HepG2 (cell line): ENCODE data around the gene ANKS6. TPM values are rescaled to one million over a fixed set of nuclear protein-coding genes. Genes with fewer than 3 reads are reported as not detected.

Experiments
- ATAC-seq: fragments of 200-7000 bp; cut with Tn5 transposase; 3 replicates; pipeline ENCODE4 v1.9.1; 2020; ENCODE audit warnings: mild to moderate bottlenecking, moderate library complexity
- BruUV-seq: library from RNA; stranded (reverse); fragments of 400-500 nt; replicated peaks from 2 replicates; lab custom pipeline; 2021; lab: Mats Ljungman, UMichigan
- CTCF ChIA-PET: fragments of 300-600 bp; formaldehyde crosslinking; extraction: SDS; loops from one replicate; lab custom pipeline; 2021; ENCODE audit warnings: low total read pairs, inconsistent platforms, low intra/inter-chr PET ratio; lab: Yijun Ruan, JAX
- POLR2A ChIA-PET: fragments of 350-600 bp; sonication (Branson Sonifier 250); formaldehyde crosslinking; loops from one replicate; lab custom pipeline; 2020; ENCODE audit warnings: antibody characterized with exemption, inconsistent platforms; lab: Yijun Ruan, JAX
- DNase-seq: peaks from one replicate; pipeline ENCODE4 v3.0.0-alpha.2; 2015; ENCODE audit warnings: low spot score
- FAIRE-seq: peaks from 3 replicates; lab custom pipeline; 2011; peaks lifted over from hg19 to GRCh38; lab: Jason Lieb, UNC
- H2AFZ ChIP-seq: one replicate; pipeline ENCODE4 v1.6.1; 2011; ENCODE audit warnings: low read length, inconsistent platforms
- H3K27ac ChIP-seq: fragments of 300-600 bp; 3 replicates; pipeline ENCODE4 v1.8.0; 2011; ENCODE audit warnings: mixed run types, mild to moderate bottlenecking, mixed read lengths, low read length, inconsistent platforms; ENCODE audit not compliant: insufficient read depth; ENCODE audit errors: extremely low read length
- H3K27me3 ChIP-seq, 2 experiments: fragments of 200-600 bp in 1 of 2; 2 replicates in 1 of 2; 3 replicates in 1 of 2; pipeline versions ENCODE4 v1.6.0 to v1.8.0; 2011; ENCODE audit warnings: low read length in 2 of 2, mild to moderate bottlenecking in 2 of 2, moderate library complexity in 2 of 2, inconsistent platforms in 1 of 2; ENCODE audit not compliant: insufficient read depth in 2 of 2, control insufficient read depth in 1 of 2
- H3K36me3 ChIP-seq, 2 experiments: fragments of 200-600 bp in 1 of 2; replicated peaks in 1 of 2; 2 replicates in 1 of 2; 3 replicates in 1 of 2; pipeline versions ENCODE4 v1.5.1 to v1.8.0; 2011; ENCODE audit warnings: low read length in 2 of 2, inconsistent platforms in 1 of 2; ENCODE audit not compliant: insufficient read depth in 2 of 2, control insufficient read depth in 1 of 2
- H3K4me1 ChIP-seq: 2 replicates; pipeline ENCODE4 v1.5.1; 2012; ENCODE audit warnings: low read length, inconsistent platforms; ENCODE audit not compliant: insufficient read depth
- H3K4me2 ChIP-seq: 2 replicates; pipeline ENCODE4 v1.6.0; 2011; ENCODE audit warnings: low read depth, low read length, inconsistent platforms
- H3K4me3 ChIP-seq, 3 experiments: fragments of 200-600 bp in 1 of 3; sonication (generic), shearing (Covaris generic) in 1 of 3; replicated peaks in 1 of 3; 2 replicates each; pipeline ENCODE4 v1.5.1; 2011 to 2016; ENCODE audit warnings: low read length in 3 of 3, inconsistent platforms in 2 of 3, low read depth in 2 of 3, mild to moderate bottlenecking in 2 of 3, control low read depth in 1 of 3, mixed read lengths in 1 of 3; ENCODE audit not compliant: insufficient read depth in 1 of 3
- H3K79me2 ChIP-seq: one replicate; pipeline ENCODE4 v1.6.1; 2011; ENCODE audit warnings: low read length, inconsistent platforms; ENCODE audit not compliant: insufficient read depth
- H3K9ac ChIP-seq: 2 replicates; pipeline ENCODE4 v1.6.0; 2011; ENCODE audit warnings: mild to moderate bottlenecking, low read depth, low read length, inconsistent platforms; ENCODE audit not compliant: insufficient read depth
- H3K9me3 ChIP-seq: 2 replicates; pipeline ENCODE4 v1.5.1; 2012; ENCODE audit warnings: mild to moderate bottlenecking, low read length
- H4K20me1 ChIP-seq: 2 replicates; pipeline ENCODE4 v1.6.0; 2011; ENCODE audit warnings: inconsistent platforms, mild to moderate bottlenecking, low read length, moderate library complexity; ENCODE audit not compliant: insufficient read depth
- CBX2 ChIP-seq, 2 experiments: fragments of 200-600 bp in 1 of 2; sonication (generic); formaldehyde crosslinking in 1 of 2; IDR thresholded peaks; 2 replicates each; pipeline versions ENCODE4 v1.7.0 to v1.8.1; 2018 to 2022; ENCODE audit warnings: low read depth in 2 of 2, low read length in 1 of 2, mild to moderate bottlenecking in 1 of 2, missing genetic modification reagents in 1 of 2
- CHD2 ChIP-seq: IDR thresholded peaks from 2 replicates; pipeline ENCODE4 v1.6.1; 2011; ENCODE audit warnings: low read depth, low read length, improper control_type of control experiment
- GFI1 ChIP-seq: sonication (generic); formaldehyde crosslinking; IDR thresholded peaks from 2 replicates; pipeline ENCODE4 v1.5.0; 2020; ENCODE audit warnings: missing genetic modification reagents, mild to moderate bottlenecking, borderline replicate concordance
- KLF6 ChIP-seq: IDR thresholded peaks from 2 replicates; pipeline ENCODE4 v1.8.0; 2016; ENCODE audit warnings: missing biosample characterization, missing genetic modification reagents
- PHF20 ChIP-seq: sonication (generic); formaldehyde crosslinking; IDR thresholded peaks from 2 replicates; pipeline ENCODE4 v1.5.0; 2020; ENCODE audit warnings: mild to moderate bottlenecking, missing genetic modification reagents
- RAD51 ChIP-seq: fragments of 450-650 bp; IDR thresholded peaks from 2 replicates; pipeline ENCODE4 v1.6.1; 2016; ENCODE audit warnings: borderline replicate concordance
- RBM22 ChIP-seq: fragments of 200-400 bp; formaldehyde crosslinking; optimal IDR thresholded peaks from 2 replicates; pipeline ENCODE3; 2017; ENCODE audit warnings: mild to moderate bottlenecking, low read length, moderate library complexity
- SKI ChIP-seq: fragments of 450-650 bp; IDR thresholded peaks from one replicate; pipeline ENCODE4 v1.6.1; 2018; ENCODE audit warnings: mild to moderate bottlenecking; ENCODE audit not compliant: partially characterized antibody
- ZBTB33 ChIP-seq: sonication (generic); formaldehyde crosslinking; IDR thresholded peaks from 2 replicates; pipeline ENCODE4 v1.4.0; 2020; ENCODE audit warnings: missing genetic modification reagents
- ZNF17 ChIP-seq: sonication (generic); formaldehyde crosslinking; IDR thresholded peaks from 2 replicates; pipeline ENCODE4 v1.5.0; 2020; ENCODE audit warnings: mild to moderate bottlenecking, missing genetic modification reagents
- ZNF616 ChIP-seq: sonication (generic); formaldehyde crosslinking; IDR thresholded peaks from 2 replicates; pipeline ENCODE4 v1.5.0; 2020; ENCODE audit warnings: low read depth, mild to moderate bottlenecking, missing genetic modification reagents
- ZNF777 ChIP-seq: sonication (generic); formaldehyde crosslinking; IDR thresholded peaks from 2 replicates; pipeline ENCODE4 v1.4.0; 2020; ENCODE audit warnings: missing genetic modification reagents
- WGBS: methylation state at CpG from one replicate; pipeline ENCODE4 v1.1.6; 2017; ENCODE audit warnings: low lambda C conversion rate; 5-methylcytosine and 5-hydroxymethylcytosine counted together
- in situ Hi-C: cut with HindIII; loops from 2 replicates; pipeline ENCODE4 v1.10.0; 2017; ENCODE audit warnings: low pct_unique_long_range_greater_than_20kb; ENCODE audit not compliant: extremely low pct_ligation_motif_present
- intact Hi-C: fragments of 100-400 bp; cut with micrococcal nuclease; formaldehyde crosslinking; loops from one replicate; pipeline ENCODE4 v1.10.0; 2022; ENCODE audit not compliant: unreplicated experiment
- polyA plus RNA-seq, 8 experiments: library from polyadenylated mRNA; depleted of rRNA in 3 of 8; stranded (reverse) in 7 of 8; unstranded in 1 of 8; fragments of >200 nt; fragmentation: Illumina TruSeq in 4 of 8; extraction: Trizol in 4 of 8; gene quantifications; 2 replicates each; pipeline versions ENCODE4 v1.2.1 to v1.2.3, GENCODE V29; 2011 to 2016; ENCODE audit warnings: low read depth in 4 of 8, missing spikeins in 1 of 8, mixed read lengths in 1 of 8; ENCODE audit not compliant: insufficient read depth in 1 of 8
- total RNA-seq, 5 experiments: library from RNA; depleted of rRNA; stranded (reverse); fragments of >200 nt; fragmentation: Illumina TruSeq; extraction: Trizol; gene quantifications; 2 replicates each; pipeline ENCODE4 v1.2.3, GENCODE V29; 2016; ENCODE audit warnings: low read depth in 1 of 5
- TF ChIP-seq, protein P1 (sequence below): sonication (generic); formaldehyde crosslinking; conservative IDR thresholded peaks from 2 replicates; pipeline ENCODE4 v1.4.0; 2020; ENCODE audit warnings: missing genetic modification reagents
- TF ChIP-seq, protein P2 (sequence below): sonication (generic); formaldehyde crosslinking; conservative IDR thresholded peaks from 2 replicates; pipeline ENCODE4 v1.4.0; 2020; ENCODE audit warnings: missing genetic modification reagents
- TF ChIP-seq, protein P3 (sequence below): sonication (generic); formaldehyde crosslinking; IDR thresholded peaks from 2 replicates; pipeline ENCODE4 v1.4.0; 2020; ENCODE audit warnings: missing genetic modification reagents
- TF ChIP-seq, protein P4 (sequence below): sonication (generic); formaldehyde crosslinking; IDR thresholded peaks from 2 replicates; pipeline ENCODE4 v1.5.0; 2020; ENCODE audit warnings: missing genetic modification reagents, mild to moderate bottlenecking, borderline replicate concordance

ANKS6 gene
- total and polyA plus RNA-seq, 2 of the 13 experiments (the other 11 are each of a cell fraction or from before 2014, with no cell fraction given): 8.8 to 10.7 TPM

- DNase-seq (no peak), FAIRE-seq (no peak), ATAC-seq (no peak)
- H3K4me2 ChIP-seq: no peak overlapping the region
- H3K36me3 ChIP-seq: no peaks in the 10 kb centered on the region
- H3K27ac ChIP-seq: no peak overlapping the region
- intact Hi-C loops: no loop called here
- no peaks in the 10 kb centered on the region for H3K79me2 ChIP-seq
- BruUV-seq: no TSS peak
- H3K9ac ChIP-seq: no peak overlapping the region
- ChIA-PET POLR2A (no interaction called here), CTCF (no interaction called here)
- over 99% methylated on average over 11 of the region's 11 CpGs for WGBS
- H3K9me3 ChIP-seq: no peaks in the 10 kb centered on the region
- H2AFZ ChIP-seq: no peak overlapping the region
- no peak overlapping the region for H3K4me3 ChIP-seq
- peaks cover 33% of the 10 kb centered on the region for H3K4me1 ChIP-seq
- H3K27me3 ChIP-seq: no peaks in the 10 kb centered on the region
- in situ Hi-C loops: no loop called here
- H4K20me1 ChIP-seq: no peaks in the 10 kb centered on the region; the same call in none of the 2 replicates
- no peak for TF ChIP-seq RAD51
- TF ChIP-seq, protein P1, sequence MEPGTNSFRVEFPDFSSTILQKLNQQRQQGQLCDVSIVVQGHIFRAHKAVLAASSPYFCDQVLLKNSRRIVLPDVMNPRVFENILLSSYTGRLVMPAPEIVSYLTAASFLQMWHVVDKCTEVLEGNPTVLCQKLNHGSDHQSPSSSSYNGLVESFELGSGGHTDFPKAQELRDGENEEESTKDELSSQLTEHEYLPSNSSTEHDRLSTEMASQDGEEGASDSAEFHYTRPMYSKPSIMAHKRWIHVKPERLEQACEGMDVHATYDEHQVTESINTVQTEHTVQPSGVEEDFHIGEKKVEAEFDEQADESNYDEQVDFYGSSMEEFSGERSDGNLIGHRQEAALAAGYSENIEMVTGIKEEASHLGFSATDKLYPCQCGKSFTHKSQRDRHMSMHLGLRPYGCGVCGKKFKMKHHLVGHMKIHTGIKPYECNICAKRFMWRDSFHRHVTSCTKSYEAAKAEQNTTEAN: no peak
- no peak for TF ChIP-seq RBM22
- TF ChIP-seq ZNF777 (CRISPR knock-in tag): no peak
- no peak for TF ChIP-seq KLF6 (CRISPR knock-in tag)
- no peak for TF ChIP-seq SKI
- TF ChIP-seq ZNF616 (CRISPR knock-in tag): no peak
- TF ChIP-seq, protein P2, sequence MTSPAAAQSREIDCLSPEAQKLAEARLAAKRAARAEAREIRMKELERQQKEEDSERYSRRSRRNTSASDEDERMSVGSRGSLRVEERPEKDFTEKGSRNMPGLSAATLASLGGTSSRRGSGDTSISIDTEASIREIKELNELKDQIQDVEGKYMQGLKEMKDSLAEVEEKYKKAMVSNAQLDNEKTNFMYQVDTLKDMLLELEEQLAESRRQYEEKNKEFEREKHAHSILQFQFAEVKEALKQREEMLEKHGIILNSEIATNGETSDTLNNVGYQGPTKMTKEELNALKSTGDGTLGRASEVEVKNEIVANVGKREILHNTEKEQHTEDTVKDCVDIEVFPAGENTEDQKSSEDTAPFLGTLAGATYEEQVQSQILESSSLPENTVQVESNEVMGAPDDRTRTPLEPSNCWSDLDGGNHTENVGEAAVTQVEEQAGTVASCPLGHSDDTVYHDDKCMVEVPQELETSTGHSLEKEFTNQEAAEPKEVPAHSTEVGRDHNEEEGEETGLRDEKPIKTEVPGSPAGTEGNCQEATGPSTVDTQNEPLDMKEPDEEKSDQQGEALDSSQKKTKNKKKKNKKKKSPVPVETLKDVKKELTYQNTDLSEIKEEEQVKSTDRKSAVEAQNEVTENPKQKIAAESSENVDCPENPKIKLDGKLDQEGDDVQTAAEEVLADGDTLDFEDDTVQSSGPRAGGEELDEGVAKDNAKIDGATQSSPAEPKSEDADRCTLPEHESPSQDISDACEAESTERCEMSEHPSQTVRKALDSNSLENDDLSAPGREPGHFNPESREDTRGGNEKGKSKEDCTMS (CRISPR knock-in tag): no peak
- no peak for TF ChIP-seq ZBTB33 (CRISPR knock-in tag)
- TF ChIP-seq, protein P3, sequence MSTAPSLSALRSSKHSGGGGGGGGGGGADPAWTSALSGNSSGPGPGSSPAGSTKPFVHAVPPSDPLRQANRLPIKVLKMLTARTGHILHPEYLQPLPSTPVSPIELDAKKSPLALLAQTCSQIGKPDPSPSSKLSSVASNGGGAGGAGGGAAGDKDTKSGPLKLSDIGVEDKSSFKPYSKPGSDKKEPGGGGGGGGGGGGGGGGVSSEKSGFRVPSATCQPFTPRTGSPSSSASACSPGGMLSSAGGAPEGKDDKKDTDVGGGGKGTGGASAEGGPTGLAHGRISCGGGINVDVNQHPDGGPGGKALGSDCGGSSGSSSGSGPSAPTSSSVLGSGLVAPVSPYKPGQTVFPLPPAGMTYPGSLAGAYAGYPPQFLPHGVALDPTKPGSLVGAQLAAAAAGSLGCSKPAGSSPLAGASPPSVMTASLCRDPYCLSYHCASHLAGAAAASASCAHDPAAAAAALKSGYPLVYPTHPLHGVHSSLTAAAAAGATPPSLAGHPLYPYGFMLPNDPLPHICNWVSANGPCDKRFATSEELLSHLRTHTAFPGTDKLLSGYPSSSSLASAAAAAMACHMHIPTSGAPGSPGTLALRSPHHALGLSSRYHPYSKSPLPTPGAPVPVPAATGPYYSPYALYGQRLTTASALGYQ (CRISPR knock-in tag): no peak
- no peak for TF ChIP-seq CHD2
- TF ChIP-seq GFI1 (CRISPR knock-in tag): no peak
- TF ChIP-seq ZNF17 (CRISPR knock-in tag): no peak
- TF ChIP-seq CBX2 (IDR thresholded peaks at IDR 0.05; ENCODE audit: low read depth, low read length): no peak
- no peak for TF ChIP-seq CBX2 (CRISPR knock-in tag; IDR thresholded peaks at IDR 0.05; ENCODE audit: low read depth)
- TF ChIP-seq PHF20: no peak
- TF ChIP-seq, protein P4, sequence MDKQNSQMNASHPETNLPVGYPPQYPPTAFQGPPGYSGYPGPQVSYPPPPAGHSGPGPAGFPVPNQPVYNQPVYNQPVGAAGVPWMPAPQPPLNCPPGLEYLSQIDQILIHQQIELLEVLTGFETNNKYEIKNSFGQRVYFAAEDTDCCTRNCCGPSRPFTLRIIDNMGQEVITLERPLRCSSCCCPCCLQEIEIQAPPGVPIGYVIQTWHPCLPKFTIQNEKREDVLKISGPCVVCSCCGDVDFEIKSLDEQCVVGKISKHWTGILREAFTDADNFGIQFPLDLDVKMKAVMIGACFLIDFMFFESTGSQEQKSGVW (CRISPR knock-in tag): no peak
Observed at GRCh38 chr9:98780059-98780749, 16.2 kb downstream of the ANKS6 start.
